ENCODE results near the gene FNDC3B. TPM values are rescaled to one million over a fixed set of nuclear protein-coding genes. Genes with fewer than 3 reads are reported as not detected.

FNDC3B gene
- total and polyA plus RNA-seq, 2 donors (not counting 1 experiment from before 2014, with no cell fraction given) = 1.2 to 9.2 TPM

DNA sequence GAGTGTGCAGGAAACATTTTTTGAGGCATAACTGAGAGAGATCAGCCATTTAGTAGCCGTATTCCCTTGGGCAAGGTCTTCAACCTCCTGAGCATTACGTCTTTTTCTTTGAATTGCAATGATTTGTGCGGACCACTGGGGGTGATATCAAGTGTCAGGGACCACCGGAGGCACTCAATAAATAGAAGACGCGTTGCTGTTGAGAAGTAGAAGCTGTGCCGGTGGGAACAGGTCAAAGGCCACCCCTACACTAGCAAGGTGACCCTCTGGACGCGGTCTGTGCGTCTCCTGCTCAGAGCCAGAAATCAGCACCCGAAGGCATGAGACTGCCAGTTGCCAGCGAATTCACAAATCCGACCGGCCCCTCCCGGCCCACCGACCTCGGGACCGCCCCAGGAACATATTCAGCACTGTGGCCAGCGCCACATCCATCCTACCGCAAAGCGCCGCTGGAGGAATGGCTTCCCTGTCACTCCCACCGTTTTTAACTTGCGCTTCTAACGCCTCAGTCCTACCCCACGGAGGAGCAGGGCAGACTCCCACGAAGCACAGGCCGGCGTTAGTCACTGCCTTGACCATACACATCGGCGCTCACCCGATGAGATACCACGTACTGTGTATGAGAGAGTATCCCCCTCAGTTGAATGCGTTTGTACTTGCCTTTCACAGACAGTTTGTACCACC, 410.2 kb downstream of the FNDC3B start:
- peaks cover 0 to 22% (median 0%) of the 10 kb centered on the region in 3 donors for H3K9me3 ChIP-seq (ENCODE audit: control extremely low read depth in 1 of 3, control insufficient read depth in 2 of 3, insufficient read depth in 1 of 3, low read length in 2 of 3)
- H3K79me2 ChIP-seq (ENCODE audit: control insufficient read depth, insufficient read depth, low read length) = no peaks in the 10 kb centered on the region
- Mint-ChIP-seq H3K27me3 (peaks cover 58% of the 10 kb centered on the region), H3K9me3 (ENCODE audit: insufficient read depth) (no peaks in the 10 kb centered on the region), H3K4me1 (peaks cover 20% of the 10 kb centered on the region), H3K4me3 (no peak overlapping the region), H3K27ac (no peak overlapping the region)
- intact Hi-C loops (cut with micrococcal nuclease) = no loop called here
- DNase-seq = no peak
- TF ChIP-seq, protein P1, sequence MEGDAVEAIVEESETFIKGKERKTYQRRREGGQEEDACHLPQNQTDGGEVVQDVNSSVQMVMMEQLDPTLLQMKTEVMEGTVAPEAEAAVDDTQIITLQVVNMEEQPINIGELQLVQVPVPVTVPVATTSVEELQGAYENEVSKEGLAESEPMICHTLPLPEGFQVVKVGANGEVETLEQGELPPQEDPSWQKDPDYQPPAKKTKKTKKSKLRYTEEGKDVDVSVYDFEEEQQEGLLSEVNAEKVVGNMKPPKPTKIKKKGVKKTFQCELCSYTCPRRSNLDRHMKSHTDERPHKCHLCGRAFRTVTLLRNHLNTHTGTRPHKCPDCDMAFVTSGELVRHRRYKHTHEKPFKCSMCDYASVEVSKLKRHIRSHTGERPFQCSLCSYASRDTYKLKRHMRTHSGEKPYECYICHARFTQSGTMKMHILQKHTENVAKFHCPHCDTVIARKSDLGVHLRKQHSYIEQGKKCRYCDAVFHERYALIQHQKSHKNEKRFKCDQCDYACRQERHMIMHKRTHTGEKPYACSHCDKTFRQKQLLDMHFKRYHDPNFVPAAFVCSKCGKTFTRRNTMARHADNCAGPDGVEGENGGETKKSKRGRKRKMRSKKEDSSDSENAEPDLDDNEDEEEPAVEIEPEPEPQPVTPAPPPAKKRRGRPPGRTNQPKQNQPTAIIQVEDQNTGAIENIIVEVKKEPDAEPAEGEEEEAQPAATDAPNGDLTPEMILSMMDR (IDR thresholded peaks at IDR 0.05) = no peak
- TF ChIP-seq EZH2 (IDR thresholded peaks at IDR 0.05; ENCODE audit: borderline replicate concordance, insufficient read depth, low read depth, low read length, poor library complexity, severe bottlenecking) = no peak
- H2AFZ ChIP-seq (ENCODE audit: insufficient read depth, low read depth, low read length, poor library complexity, severe bottlenecking) = no peak overlapping the region
- peaks cover 0 to 41% (median 31%) of the 10 kb centered on the region in 4 experiments for H3K27me3 ChIP-seq (replicated peaks in 1 of 4; ENCODE audit: control extremely low read depth in 1 of 4, control insufficient read depth in 3 of 4, insufficient read depth in 4 of 4, low read length in 3 of 4)
- H3K27ac ChIP-seq (ENCODE audit: low read length in 2 of 2) = no peak overlapping the region
- H3K4me3 ChIP-seq (ENCODE audit: control extremely low read depth in 1 of 5, extremely low read depth in 1 of 5, insufficient read depth in 1 of 5, low read depth in 2 of 5, low read length in 4 of 5) = no peak overlapping the region
- H3K36me3 ChIP-seq (replicated peaks in 1 of 2; ENCODE audit: control extremely low read depth in 1 of 2, control insufficient read depth in 1 of 2, extremely low read depth in 1 of 2, insufficient read depth in 2 of 2, low read length in 1 of 2) = no peaks in the 10 kb centered on the region
- 15% methylated on average over 26 of the region's 34 CpGs for WGBS (ENCODE audit: insufficient coverage)
- POLR2A ChIA-PET = no interaction called here
- no peaks in the 10 kb centered on the region for H4K20me1 ChIP-seq (ENCODE audit: control insufficient read depth, insufficient read depth, low read length, poor library complexity, severe bottlenecking)
- CTCF ChIA-PET = interaction anchor here (3.8 kb wide), 1 partner anchor 11 kb away, joined by 18 read pairs; no protein-coding TSS in a partner anchor
- no peak for ATAC-seq (ENCODE audit: low read depth)
- no peak overlapping the region for H3K4me2 ChIP-seq (replicated peaks; ENCODE audit: low read depth, low read length, poor library complexity, severe bottlenecking)
- H3K9ac ChIP-seq (ENCODE audit: low read length) = no peak overlapping the region
- H3K4me1 ChIP-seq (ENCODE audit: control insufficient read depth in 2 of 2, insufficient read depth in 2 of 2, low read length in 2 of 2) = peaks cover 7 to 28% of the 10 kb centered on the region in 2 donors

Small RNA genes lying within 50 kb of the gene (small RNA-seq; reads per million reads assigned to genes)
- not detected for gene RN7SL141P (ENCODE audit: insufficient read length, low read depth, low replicate concordance)

Other genes with a start within 250 kb of the FNDC3B start
- gene PLD1, start 229.1 kb upstream of the FNDC3B start, total RNA-seq = 0.10 and 0.52 TPM in 2 replicates
- gene PLD1, start 229.1 kb upstream of the FNDC3B start, polyA plus RNA-seq = 0.24 TPM in 1 of 2 replicates, not detected in the other
- not detected in 2 replicates for gene TMEM212, start 196.2 kb upstream of the FNDC3B start, total RNA-seq
- not detected in 2 replicates for gene TMEM212, start 196.2 kb upstream of the FNDC3B start, polyA plus RNA-seq

All from B cell (primary cell).